ENCODE data around the gene RGL1. TPM values are rescaled to one million over a fixed set of nuclear protein-coding genes. Genes with fewer than 3 reads are reported as not detected.

RGL1 gene
- total and polyA plus RNA-seq, 2 donors (not counting 3 experiments of a cell fraction or from before 2014, with no cell fraction given), result 19.8 to 35.3 TPM

GRCh38 chr1:183764981-183765380, 39.9 kb upstream of the RGL1 start:
- no peaks in the 10 kb centered on the region for H3K79me2 ChIP-seq (ENCODE audit: control insufficient read depth, insufficient read depth, low read length)

More at GRCh38 chr1:183764981-183765380, 39.9 kb upstream of the RGL1 start:
- intact Hi-C loops (cut with micrococcal nuclease) (no loop called here), dilution Hi-C loops (cut with MboI; ENCODE audit: extremely low pct_ligation_motif_present, low sequenced_read_pairs) (no loop called here)
- H3K9me1 ChIP-seq (replicated peaks; ENCODE audit: control insufficient read depth, extremely low read depth, insufficient read depth, low read length), result no peaks in the 10 kb centered on the region
- no peak overlapping the region for H3K4me2 ChIP-seq (ENCODE audit: insufficient read depth, low read length)
- TF ChIP-seq POLR2AphosphoS5 (IDR thresholded peaks at IDR 0.05; ENCODE audit: insufficient read depth, low read depth, low read length) (no peak), POLR2A (IDR thresholded peaks at IDR 0.05; ENCODE audit: low read depth, low read length) (no peak), FOS (IDR thresholded peaks at IDR 0.05; ENCODE audit: borderline replicate concordance, insufficient read depth, low read length) (no peak), GATA2 (IDR thresholded peaks at IDR 0.05; ENCODE audit: insufficient read depth, insufficient read length, low read depth, low read length) (no peak), MYC (IDR thresholded peaks at IDR 0.05; ENCODE audit: low read depth, low read length) (no peak), EZH2 (IDR thresholded peaks at IDR 0.05; ENCODE audit: borderline replicate concordance, low read depth, low read length, severe bottlenecking) (no peak), JUN (IDR thresholded peaks at IDR 0.05; ENCODE audit: borderline replicate concordance, insufficient read depth, insufficient read length, low read depth) (no peak)
- TF ChIP-seq, protein P1, sequence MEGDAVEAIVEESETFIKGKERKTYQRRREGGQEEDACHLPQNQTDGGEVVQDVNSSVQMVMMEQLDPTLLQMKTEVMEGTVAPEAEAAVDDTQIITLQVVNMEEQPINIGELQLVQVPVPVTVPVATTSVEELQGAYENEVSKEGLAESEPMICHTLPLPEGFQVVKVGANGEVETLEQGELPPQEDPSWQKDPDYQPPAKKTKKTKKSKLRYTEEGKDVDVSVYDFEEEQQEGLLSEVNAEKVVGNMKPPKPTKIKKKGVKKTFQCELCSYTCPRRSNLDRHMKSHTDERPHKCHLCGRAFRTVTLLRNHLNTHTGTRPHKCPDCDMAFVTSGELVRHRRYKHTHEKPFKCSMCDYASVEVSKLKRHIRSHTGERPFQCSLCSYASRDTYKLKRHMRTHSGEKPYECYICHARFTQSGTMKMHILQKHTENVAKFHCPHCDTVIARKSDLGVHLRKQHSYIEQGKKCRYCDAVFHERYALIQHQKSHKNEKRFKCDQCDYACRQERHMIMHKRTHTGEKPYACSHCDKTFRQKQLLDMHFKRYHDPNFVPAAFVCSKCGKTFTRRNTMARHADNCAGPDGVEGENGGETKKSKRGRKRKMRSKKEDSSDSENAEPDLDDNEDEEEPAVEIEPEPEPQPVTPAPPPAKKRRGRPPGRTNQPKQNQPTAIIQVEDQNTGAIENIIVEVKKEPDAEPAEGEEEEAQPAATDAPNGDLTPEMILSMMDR (IDR thresholded peaks at IDR 0.05; ENCODE audit: extremely low read depth in 1 of 2, insufficient read depth in 1 of 2, low read depth in 1 of 2, low read length in 2 of 2), result no peak
- TF ChIP-seq, protein P2, sequence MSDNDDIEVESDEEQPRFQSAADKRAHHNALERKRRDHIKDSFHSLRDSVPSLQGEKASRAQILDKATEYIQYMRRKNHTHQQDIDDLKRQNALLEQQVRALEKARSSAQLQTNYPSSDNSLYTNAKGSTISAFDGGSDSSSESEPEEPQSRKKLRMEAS (IDR thresholded peaks at IDR 0.05; ENCODE audit: insufficient read depth, insufficient read length), result no peak
- no peak for DNase-seq (ENCODE audit: low read depth, low spot score)
- no peaks in the 10 kb centered on the region for H3K27me3 ChIP-seq (ENCODE audit: control insufficient read depth in 2 of 2, insufficient read depth in 2 of 2, low read length in 2 of 2)
- no peak for FAIRE-seq
- H3K27ac ChIP-seq (ENCODE audit: insufficient read depth, low read depth, low read length), result no peak overlapping the region
- POLR2A ChIA-PET, result no interaction called here
- no TSS peak for BruUV-seq (replicated peaks)
- H3K9ac ChIP-seq (replicated peaks; ENCODE audit: extremely low read depth, insufficient read depth, low read length), result no peak overlapping the region
- H3K9me3 ChIP-seq (replicated peaks; ENCODE audit: control insufficient read depth, insufficient read depth, low read length), result peaks cover 2% of the 10 kb centered on the region
- no peaks in the 10 kb centered on the region for H3K4me1 ChIP-seq (ENCODE audit: control insufficient read depth, extremely low read depth, insufficient read depth, low read length)
- no peaks in the 10 kb centered on the region for H4K20me1 ChIP-seq (replicated peaks; ENCODE audit: control insufficient read depth, extremely low read depth, insufficient read depth, low read length)
- H3K4me3 ChIP-seq (replicated peaks in 1 of 3; ENCODE audit: insufficient read depth in 1 of 3, low read depth in 1 of 3, low read length in 3 of 3), result no peak overlapping the region
- no peak overlapping the region for H2AFZ ChIP-seq (ENCODE audit: low read depth, low read length)
- CTCF ChIA-PET, result interaction anchor here (1.0 kb wide), 1 partner anchor 13 kb away, joined by 4 read pairs; no protein-coding TSS in a partner anchor
- H3K36me3 ChIP-seq (ENCODE audit: control insufficient read depth in 2 of 2, extremely low read depth in 1 of 2, insufficient read depth in 2 of 2, low read length in 2 of 2), result no peaks in the 10 kb centered on the region

Data from endothelial cell of umbilical vein (primary cell).